Loucy (cell line): Measurements from ENCODE around the gene BICD1.

Experiments used
- EZH2phosphoT487 ChIP-seq: fragments of 200-600 bp; IDR thresholded peaks from 2 replicates; pipeline ENCODE4 v1.6.1; 2018; ENCODE audit warnings: antibody characterized with exemption, mild to moderate bottlenecking, moderate library complexity, borderline replicate concordance
- TF ChIP-seq, protein P1 (sequence below): fragments of 200-600 bp; sonication (generic); conservative IDR thresholded peaks from 2 replicates; pipeline ENCODE4 v1.5.1; 2014; ENCODE audit warnings: mild to moderate bottlenecking, antibody characterized with exemption, low read length

- TF ChIP-seq, protein P1, sequence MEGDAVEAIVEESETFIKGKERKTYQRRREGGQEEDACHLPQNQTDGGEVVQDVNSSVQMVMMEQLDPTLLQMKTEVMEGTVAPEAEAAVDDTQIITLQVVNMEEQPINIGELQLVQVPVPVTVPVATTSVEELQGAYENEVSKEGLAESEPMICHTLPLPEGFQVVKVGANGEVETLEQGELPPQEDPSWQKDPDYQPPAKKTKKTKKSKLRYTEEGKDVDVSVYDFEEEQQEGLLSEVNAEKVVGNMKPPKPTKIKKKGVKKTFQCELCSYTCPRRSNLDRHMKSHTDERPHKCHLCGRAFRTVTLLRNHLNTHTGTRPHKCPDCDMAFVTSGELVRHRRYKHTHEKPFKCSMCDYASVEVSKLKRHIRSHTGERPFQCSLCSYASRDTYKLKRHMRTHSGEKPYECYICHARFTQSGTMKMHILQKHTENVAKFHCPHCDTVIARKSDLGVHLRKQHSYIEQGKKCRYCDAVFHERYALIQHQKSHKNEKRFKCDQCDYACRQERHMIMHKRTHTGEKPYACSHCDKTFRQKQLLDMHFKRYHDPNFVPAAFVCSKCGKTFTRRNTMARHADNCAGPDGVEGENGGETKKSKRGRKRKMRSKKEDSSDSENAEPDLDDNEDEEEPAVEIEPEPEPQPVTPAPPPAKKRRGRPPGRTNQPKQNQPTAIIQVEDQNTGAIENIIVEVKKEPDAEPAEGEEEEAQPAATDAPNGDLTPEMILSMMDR: no peak
- no peak for TF ChIP-seq EZH2phosphoT487
These were observed 288.4 kb downstream of the BICD1 start for GRCh38 chr12:32395026-32395425.
